Motor neuron (in vitro differentiated cells): ENCODE results near the gene IVNS1ABP. TPM values are rescaled to one million over a fixed set of nuclear protein-coding genes. Genes with fewer than 3 reads are reported as not detected.

Experiments used
- ATAC-seq, 8 experiments: fragments of 200-7000 bp; cut with Tn5 transposase; replicated peaks in 6 of 8; 2 replicates each; pipeline ENCODE4 v1.8.0; 2021; ENCODE audit warnings: mild to moderate bottlenecking in 8 of 8, moderate library complexity in 8 of 8
- H3K27ac ChIP-seq, 2 donors: fragments of 250-450 bp; sonication (Bioruptor Pico); 2 replicates each; pipeline ENCODE4 v1.9.0; 2021; ENCODE audit warnings: antibody characterized with exemption in 2 of 2, mild to moderate bottlenecking in 2 of 2, moderate library complexity in 1 of 2
- H3K4me1 ChIP-seq, 2 donors: fragments of 250-450 bp; sonication (Bioruptor Pico); replicated peaks in 1 of 2; 2 replicates each; pipeline ENCODE4 v1.6.1; 2021; ENCODE audit warnings: antibody characterized with exemption in 2 of 2, mild to moderate bottlenecking in 2 of 2, moderate library complexity in 1 of 2
- H3K4me3 ChIP-seq, 5 donors: fragments of 250-450 bp; sonication (Bioruptor Pico); 2 replicates each; pipeline ENCODE4 v1.9.0; 2021; ENCODE audit warnings: antibody characterized with exemption in 5 of 5, mild to moderate bottlenecking in 5 of 5, moderate library complexity in 4 of 5
- WGBS, 10 experiments: fragments of 450-650 bp; shearing (Covaris generic); methylation state at CpG; one replicate each; pipeline ENCODE4 v1.0.0; 2022; 5-methylcytosine and 5-hydroxymethylcytosine counted together
- in situ Hi-C, 9 experiments: fragments of 400-800 bp; cut with MboI; loops; one replicate each; pipeline ENCODE4 v1.15.0; 2021; ENCODE audit warnings: low sequenced_read_pairs in 9 of 9, low pct_unique_long_range_greater_than_20kb in 2 of 9; ENCODE audit not compliant: unreplicated experiment in 9 of 9
- total RNA-seq, 8 experiments: library from RNA; unstranded; fragments of 300-600 nt; gene quantifications; 2 replicates each; pipeline versions ENCODE4 v1.2.3 to v1.2.4, GENCODE V29; 2022

IVNS1ABP gene
- total RNA-seq, 8 experiments from 2014 or later: 43.6 to 183 (median 108) TPM

DNA sequence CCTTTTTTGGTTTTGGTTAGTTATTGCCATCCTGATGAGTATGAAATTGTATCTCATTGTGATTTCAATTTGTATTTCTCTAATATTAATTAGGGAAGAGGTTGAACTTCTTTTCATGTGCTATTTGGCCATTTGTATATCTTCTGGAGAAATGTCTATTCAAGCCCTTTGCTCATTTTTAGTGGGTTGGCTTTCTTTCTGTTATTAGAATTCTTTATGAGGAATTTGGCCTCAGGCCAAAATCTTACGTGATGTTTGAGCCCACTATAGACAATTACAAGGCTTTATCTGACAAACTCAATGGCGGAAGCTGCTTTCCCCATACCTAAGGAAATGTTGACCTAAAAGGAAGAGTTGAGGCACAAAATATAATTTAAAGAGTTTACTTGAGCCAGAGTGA is 32.9 kb downstream of the IVNS1ABP start:
- H3K27ac ChIP-seq: no peak overlapping the region
- H3K4me1 ChIP-seq: no peaks in the 10 kb centered on the region
- no peak for ATAC-seq
- WGBS, 10 experiments: 80 to 100% (median 100%) methylated on average over 1 to 2 of the region's 2 CpGs
- in situ Hi-C loops: no loop called here
- no peak overlapping the region for H3K4me3 ChIP-seq

DNA sequence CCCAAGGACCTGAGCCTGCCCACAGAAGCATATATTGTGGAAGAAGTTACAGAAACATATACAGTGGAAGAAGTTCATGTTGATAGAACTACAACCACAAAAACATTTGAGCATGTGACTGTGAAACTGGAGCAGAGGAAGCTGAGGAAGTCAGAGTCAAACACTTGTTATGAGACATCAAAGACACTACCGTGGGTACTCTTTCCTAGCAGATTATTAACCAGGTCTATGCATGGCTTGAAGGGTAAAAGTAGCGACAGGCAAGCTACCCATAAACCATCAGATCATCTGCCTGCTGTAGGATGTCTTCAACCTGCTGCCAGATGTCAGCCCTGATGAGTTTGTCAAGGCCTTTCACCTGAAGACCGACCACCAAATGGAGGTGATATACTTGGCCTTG is 35.8 kb downstream of the IVNS1ABP start:
- ATAC-seq: no peak
- H3K27ac ChIP-seq: no peak overlapping the region
- 33 to 100% (median 86%) methylated on average over 1 to 3 of the region's 3 CpGs for WGBS, 10 experiments
- H3K4me1 ChIP-seq: no peaks in the 10 kb centered on the region
- in situ Hi-C loops: no loop called here
- H3K4me3 ChIP-seq: no peak overlapping the region

DNA sequence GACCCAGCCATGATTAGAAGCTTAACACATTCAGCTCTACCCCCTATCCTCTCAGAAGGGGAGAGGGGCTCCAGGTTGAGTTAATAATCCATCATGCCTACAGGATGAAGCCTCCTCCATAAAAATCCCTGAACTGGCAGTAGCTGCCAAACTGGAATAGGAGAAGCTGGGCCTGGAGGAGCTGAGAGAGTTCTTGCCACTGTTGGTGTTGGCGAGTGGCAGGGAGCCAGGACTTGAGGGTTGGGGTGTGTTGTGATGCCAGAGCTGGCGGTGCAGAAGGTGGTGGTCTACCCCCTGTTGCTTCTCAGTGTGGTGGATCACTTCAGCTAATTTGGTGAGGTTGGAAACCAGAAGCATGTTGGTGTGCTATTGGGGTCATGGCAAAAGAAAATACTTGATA is 36.5 kb downstream of the IVNS1ABP start:
- Histone ChIP-seq H3K4me3 (no peak overlapping the region), H3K4me1 (no peaks in the 10 kb centered on the region), H3K27ac (no peak overlapping the region)
- ATAC-seq: no peak
- in situ Hi-C loops: no loop called here
- 86 to 100% (median 93%) methylated on average over 1 to 2 of the region's 2 CpGs; no CpG with 5 or more reads in 5 of the 10 experiments for WGBS, 10 experiments

DNA sequence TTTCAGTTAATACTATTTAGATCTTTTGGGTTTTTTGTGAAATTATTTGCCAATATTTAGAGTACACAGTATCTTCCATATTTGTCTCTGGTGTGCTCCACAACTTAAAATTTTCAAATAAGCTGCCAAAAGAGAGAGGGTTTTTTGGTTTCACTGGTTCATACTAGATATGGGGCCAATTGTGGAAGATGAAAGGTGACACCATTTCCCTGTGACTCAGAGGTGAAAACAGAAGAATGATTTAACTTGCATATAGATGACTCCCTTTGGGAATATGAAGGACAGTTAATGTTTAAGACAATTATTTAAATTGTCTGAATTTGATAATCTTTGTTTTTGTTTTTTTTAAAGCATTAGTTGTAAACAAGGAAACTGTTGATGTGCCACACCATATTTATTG is 37.5 kb downstream of the IVNS1ABP start:
- peak in 2 of 8 experiments; percentile 63 to 67 for ATAC-seq
- Histone ChIP-seq H3K27ac (no peak overlapping the region), H3K4me1 (no peaks in the 10 kb centered on the region), H3K4me3 (no peak overlapping the region)
- in situ Hi-C loops: no loop called here

DNA sequence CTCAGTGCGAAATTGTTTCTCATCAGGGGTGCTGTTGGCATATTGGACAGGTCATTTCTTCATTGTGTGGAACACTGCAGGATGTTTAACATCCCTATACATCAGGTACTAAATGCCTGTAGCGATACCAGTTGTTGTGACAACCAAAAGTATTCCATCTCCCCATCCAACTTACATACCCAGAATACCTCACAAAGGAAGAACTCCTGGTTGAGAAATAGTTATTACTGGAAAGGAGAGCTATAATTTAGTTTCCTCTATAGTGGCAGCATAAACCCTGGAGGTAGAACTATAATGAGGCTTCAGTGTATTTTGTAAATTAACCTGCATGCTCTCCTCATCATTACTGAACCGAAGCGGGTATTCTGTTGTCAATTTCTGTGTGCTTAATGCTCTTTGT is 45.1 kb downstream of the IVNS1ABP start:
- in situ Hi-C loops: no loop called here
- no peak for ATAC-seq
- no peak overlapping the region for H3K4me3 ChIP-seq
- no peaks in the 10 kb centered on the region for H3K4me1 ChIP-seq
- WGBS, 10 experiments: 81 to 100% (median 90%) methylated on average over 3 to 4 of the region's 4 CpGs
- H3K27ac ChIP-seq: no peak overlapping the region

DNA sequence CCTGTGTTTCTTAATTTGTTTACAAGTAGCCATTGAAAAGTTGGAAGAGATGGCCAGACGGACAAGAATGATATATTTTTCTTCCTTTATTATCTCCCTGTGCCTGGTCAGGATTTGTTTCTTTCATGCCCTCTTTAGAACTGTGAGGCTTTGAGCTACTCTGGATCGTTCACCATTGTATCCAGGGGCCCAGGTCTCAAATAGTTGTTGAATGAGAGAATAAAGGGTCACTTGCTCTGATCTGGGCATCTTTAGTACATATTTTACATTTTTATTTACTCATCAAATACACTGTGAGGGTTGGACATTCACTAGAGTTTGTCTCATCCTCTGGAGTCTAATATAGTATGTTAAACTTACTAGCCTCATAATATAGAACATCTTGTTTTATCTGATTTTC is 48.7 kb downstream of the IVNS1ABP start:
- no peak overlapping the region for H3K27ac ChIP-seq
- 0 to 100% (median 25%) methylated on average over 1 to 2 of the region's 2 CpGs for WGBS, 10 experiments
- in situ Hi-C loops: no loop called here
- H3K4me1 ChIP-seq: no peaks in the 10 kb centered on the region
- peak in 2 of 8 experiments; percentile 38 to 72 for ATAC-seq
- no peak overlapping the region for H3K4me3 ChIP-seq

DNA sequence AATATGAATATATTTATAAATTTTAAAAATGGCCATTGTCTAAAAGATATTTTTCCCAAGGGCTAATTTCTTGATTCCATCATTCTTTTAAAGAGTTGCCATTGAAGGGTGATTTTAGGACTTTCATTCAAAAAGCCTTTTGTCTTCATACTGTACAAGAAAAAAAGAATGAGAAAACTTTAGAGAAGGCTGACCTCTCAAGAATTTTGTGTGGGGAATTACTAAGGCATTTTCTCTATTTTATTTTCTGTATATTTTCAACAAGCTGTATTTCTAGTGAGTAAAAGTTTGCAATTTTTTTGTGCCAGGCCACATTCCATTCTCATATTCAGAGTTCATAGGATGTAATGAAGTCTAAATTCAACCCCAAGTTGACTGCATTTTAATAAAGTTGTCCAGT is 49.3 kb downstream of the IVNS1ABP start:
- Histone ChIP-seq H3K4me3 (no peak overlapping the region), H3K4me1 (no peaks in the 10 kb centered on the region), H3K27ac (no peak overlapping the region)
- in situ Hi-C loops: no loop called here
- ATAC-seq: no peak

DNA sequence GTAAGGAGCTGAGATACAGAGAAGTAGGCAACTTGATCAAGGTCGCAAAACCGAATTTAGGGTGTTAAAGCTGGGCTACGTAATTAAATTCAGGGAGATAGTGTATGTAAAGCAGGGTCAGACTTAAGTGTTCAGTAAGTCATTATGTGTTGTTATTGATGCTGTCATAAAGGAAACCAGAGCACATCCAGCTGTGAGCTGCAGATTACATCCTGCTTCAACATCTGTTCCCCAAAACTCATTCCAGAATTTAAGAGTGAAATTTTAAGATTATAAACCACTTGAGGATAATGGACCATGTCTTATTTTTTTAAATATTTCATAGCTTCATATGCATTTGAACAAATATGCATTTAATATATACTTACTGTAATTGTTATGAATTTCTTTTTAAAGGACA is 49.7 kb downstream of the IVNS1ABP start:
- H3K4me3 ChIP-seq: no peak overlapping the region
- no peak overlapping the region for H3K27ac ChIP-seq
- no peak for ATAC-seq
- no peaks in the 10 kb centered on the region for H3K4me1 ChIP-seq
- in situ Hi-C loops: no loop called here
- WGBS, 10 experiments: 7 to 100% (median 59%) methylated on average over 1 to 3 of the region's 3 CpGs

DNA sequence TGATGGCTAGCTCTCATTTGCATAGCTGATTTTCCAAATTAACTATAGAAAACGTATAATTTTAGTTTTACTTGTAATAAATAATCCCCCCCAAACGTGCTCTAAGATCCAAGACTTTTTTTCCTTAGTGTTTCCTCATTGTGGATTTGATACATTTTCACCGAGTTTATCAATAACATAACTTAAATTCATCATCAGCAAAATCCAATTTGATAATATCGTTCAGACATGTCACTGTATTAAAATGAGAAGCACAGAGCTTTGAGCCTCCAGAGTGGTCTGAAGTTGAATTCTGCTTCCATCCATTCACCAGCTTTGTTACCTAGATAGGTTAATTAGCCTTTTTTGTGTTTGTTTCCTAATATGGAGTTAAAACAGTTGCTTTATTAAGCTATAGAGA is 51.7 kb downstream of the IVNS1ABP start:
- in situ Hi-C loops: no loop called here
- 61 to 100% (median 91%) methylated on average over 3 to 4 of the region's 4 CpGs for WGBS, 10 experiments
- H3K27ac ChIP-seq: no peak overlapping the region
- no peaks in the 10 kb centered on the region for H3K4me1 ChIP-seq
- H3K4me3 ChIP-seq: no peak overlapping the region
- no peak for ATAC-seq

DNA sequence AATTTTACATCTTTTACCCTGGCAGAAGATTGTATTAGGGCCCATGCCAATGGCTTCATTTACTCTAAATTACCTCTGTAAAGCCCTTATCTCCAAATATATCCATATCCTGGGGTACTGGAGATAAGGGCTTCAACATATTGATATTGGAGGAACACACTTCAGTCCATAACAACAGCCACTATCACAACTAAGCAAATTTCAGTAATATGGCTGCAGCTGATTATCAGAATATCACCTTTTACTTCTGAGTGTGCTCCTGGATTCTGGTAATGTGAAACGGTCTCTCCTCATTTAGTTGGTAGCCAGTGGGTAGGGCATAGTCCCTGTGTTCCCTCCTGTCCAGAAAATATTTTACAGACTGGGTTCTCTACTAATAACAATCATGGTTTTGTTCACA is 53.3 kb downstream of the IVNS1ABP start:
- Histone ChIP-seq H3K4me3 (no peak overlapping the region), H3K4me1 (no peaks in the 10 kb centered on the region), H3K27ac (no peak overlapping the region)
- in situ Hi-C loops: no loop called here
- 33 to 100% (median 88%) methylated on average over 1 of the region's 1 CpG; no CpG with 5 or more reads in 5 of the 10 experiments for WGBS, 10 experiments
- ATAC-seq: no peak

DNA sequence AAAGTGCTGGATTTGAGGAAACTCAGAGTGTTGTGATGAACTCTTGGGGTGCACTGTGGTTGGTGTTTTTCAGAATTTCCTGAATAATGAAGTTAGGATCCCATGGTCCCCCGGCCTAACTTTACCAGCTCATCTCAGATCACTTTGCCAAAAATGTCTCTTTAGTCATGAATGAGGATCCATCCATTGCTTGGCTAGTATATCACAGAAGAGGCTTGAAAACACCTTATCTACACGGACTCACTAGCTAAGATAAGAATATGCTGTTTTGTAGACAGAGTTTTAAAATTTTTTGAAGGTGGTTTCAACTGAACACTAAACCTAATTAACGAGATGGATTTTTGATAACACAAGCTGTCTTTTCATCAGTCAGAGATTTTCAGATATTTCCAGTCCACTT is 53.8 kb downstream of the IVNS1ABP start:
- H3K4me1 ChIP-seq: no peaks in the 10 kb centered on the region
- no peak overlapping the region for H3K4me3 ChIP-seq
- no peak overlapping the region for H3K27ac ChIP-seq
- WGBS, 10 experiments: 73 to 100% (median 95%) methylated on average over 1 to 3 of the region's 3 CpGs; no CpG with 5 or more reads in 3 of the 10 experiments
- ATAC-seq: no peak
- in situ Hi-C loops: no loop called here

DNA sequence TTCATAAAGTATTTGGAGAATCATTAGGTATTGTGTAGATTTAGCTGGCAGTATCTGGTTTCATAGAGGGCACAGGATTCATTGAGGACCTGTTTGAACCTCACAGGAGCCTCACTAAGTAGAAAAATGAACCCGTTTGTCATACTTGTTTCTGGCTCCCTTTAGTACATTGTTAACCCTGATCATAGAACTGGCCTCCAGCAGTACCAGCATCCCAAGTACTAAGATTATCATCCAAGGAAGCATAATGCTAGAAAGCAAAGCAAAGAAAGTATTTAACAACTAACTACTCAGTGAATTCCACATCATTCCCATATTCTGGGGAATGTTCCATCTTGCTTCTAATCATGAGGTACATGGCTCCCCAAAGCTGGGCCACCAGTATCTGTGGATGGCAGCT is 54.9 kb downstream of the IVNS1ABP start:
- 86 to 100% (median 100%) methylated on average over 1 of the region's 1 CpG; no CpG with 5 or more reads in 2 of the 10 experiments for WGBS, 10 experiments
- ATAC-seq: no peak
- Histone ChIP-seq H3K4me3 (no peak overlapping the region), H3K4me1 (peaks cover 0 to 3% of the 10 kb centered on the region in 2 donors), H3K27ac (no peak overlapping the region)
- in situ Hi-C loops: no loop called here

DNA sequence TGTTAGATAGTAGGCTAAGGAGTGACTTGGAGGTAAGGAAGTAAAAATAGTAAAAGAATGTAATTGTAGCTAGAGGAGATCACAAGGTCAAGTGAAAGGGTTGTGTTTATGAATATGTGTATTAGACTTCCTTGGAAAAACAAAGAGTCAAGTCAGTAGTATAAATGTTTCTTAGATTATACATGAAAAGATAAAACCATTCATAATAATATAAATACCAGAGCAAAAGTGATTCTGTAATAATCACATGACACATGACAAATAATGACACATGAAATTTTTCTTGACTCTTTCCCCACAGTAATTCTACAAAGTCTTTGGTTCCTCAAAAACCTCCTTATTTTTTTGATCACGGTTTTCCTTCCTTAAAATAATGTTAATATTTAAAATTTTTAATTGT is 56.4 kb downstream of the IVNS1ABP start:
- no peak overlapping the region for H3K4me3 ChIP-seq
- in situ Hi-C loops: no loop called here
- ATAC-seq: no peak
- WGBS, 10 experiments: 0 to 100% (median 68%) methylated on average over 1 of the region's 1 CpG; no CpG with 5 or more reads in 1 of the 10 experiments
- no peak overlapping the region for H3K27ac ChIP-seq
- H3K4me1 ChIP-seq: peaks cover 3% of the 10 kb centered on the region in 2 donors

DNA sequence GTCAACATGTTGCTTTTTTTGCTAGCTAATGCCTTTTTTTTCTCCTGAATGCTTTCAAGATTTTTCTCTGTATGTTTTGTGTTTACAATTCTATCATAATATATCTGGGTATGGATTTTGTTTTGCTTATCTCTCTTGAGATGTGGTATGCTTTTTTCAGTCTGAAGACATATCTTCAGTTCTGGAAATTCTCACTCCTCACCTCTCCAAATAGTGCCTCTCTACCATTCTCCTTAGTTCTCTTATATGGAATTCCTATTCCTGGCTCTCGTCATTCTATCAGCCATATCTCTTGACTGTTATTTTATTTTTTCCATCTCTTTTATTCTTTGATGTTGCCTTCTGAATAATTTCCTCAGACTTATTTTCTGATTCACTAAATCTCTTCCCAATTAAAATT is 58.4 kb downstream of the IVNS1ABP start:
- peaks cover 3% of the 10 kb centered on the region in 2 donors for H3K4me1 ChIP-seq
- no peak overlapping the region for H3K4me3 ChIP-seq
- ATAC-seq: no peak
- in situ Hi-C loops: no loop called here
- no peak overlapping the region for H3K27ac ChIP-seq
- 67 to 100% (median 99%) methylated on average over 1 of the region's 1 CpG for WGBS, 10 experiments

DNA sequence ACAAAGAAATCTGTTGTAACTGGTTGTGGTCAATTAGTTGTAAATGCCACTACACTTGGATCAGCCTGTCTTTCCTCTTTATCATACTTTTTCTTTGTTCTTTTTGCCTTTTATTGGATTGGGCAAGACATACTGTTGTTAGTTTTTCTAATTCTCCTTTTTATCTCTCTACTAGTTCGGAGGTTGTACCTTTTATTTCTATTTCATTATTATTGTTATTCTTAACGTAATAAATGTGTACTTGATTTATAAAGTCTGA is 59.2 kb downstream of the IVNS1ABP start:
- H3K4me1 ChIP-seq: peaks cover 3% of the 10 kb centered on the region in 2 donors
- ATAC-seq: no peak
- WGBS, 10 experiments: 68 to 100% (median 94%) methylated on average over 2 of the region's 2 CpGs
- in situ Hi-C loops: no loop called here
- peak overlapping the region in 1 of 2 donors; percentile 30 for H3K27ac ChIP-seq
- peak overlapping the region in 4 of 5 donors; percentile 24 to 32 (median 26) for H3K4me3 ChIP-seq
